DLD1 (cell line): ENCODE measurements around the gene RNGTT.

Experiments used
- in situ Hi-C: cut with HindIII; loops from 2 replicates; pipeline ENCODE4 v1.10.0; 2017; ENCODE audit warnings: low sequenced_read_pairs

Gene RNGTT

GRCh38 chr6:88670369-88670768 lies 293.0 kb downstream of the RNGTT start:
- in situ Hi-C loops = no loop called here

GRCh38 chr6:88669475-88669874 lies 293.9 kb downstream of the RNGTT start:
- in situ Hi-C loops = no loop called here

GRCh38 chr6:88666901-88667300 lies 296.5 kb downstream of the RNGTT start:
- in situ Hi-C loops = no loop called here

- in situ Hi-C loops = no loop called here
Observed at GRCh38 chr6:88665131-88665530, 298.3 kb downstream of the RNGTT start.

GRCh38 chr6:88663801-88664200 lies 299.6 kb downstream of the RNGTT start:
- in situ Hi-C loops = no loop called here

GRCh38 chr6:88662653-88663174 lies 300.7 kb downstream of the RNGTT start:
- in situ Hi-C loops = no loop called here

- in situ Hi-C loops = no loop called here
Observed at GRCh38 chr6:88662163-88662580, 301.2 kb downstream of the RNGTT start.

GRCh38 chr6:88661136-88661535 lies 302.3 kb downstream of the RNGTT start:
- in situ Hi-C loops = no loop called here

- in situ Hi-C loops = no loop called here
Observed at GRCh38 chr6:88655586-88655985, 307.8 kb downstream of the RNGTT start.

- in situ Hi-C loops = no loop called here
Observed at GRCh38 chr6:88653936-88654335, 309.5 kb downstream of the RNGTT start.

GRCh38 chr6:88651400-88651799 lies 312.0 kb downstream of the RNGTT start:
- in situ Hi-C loops = no loop called here

GRCh38 chr6:88650979-88651378 lies 312.4 kb downstream of the RNGTT start:
- in situ Hi-C loops = no loop called here

GRCh38 chr6:88650029-88650619 lies 313.3 kb downstream of the RNGTT start:
- in situ Hi-C loops = no loop called here

- in situ Hi-C loops = no loop called here
Observed at GRCh38 chr6:88641178-88641903, 322.1 kb downstream of the RNGTT start.

- in situ Hi-C loops = no loop called here
Observed at GRCh38 chr6:88637761-88638545, 325.5 kb downstream of the RNGTT start.

- in situ Hi-C loops = no loop called here
Observed at GRCh38 chr6:88636871-88637270, 326.5 kb downstream of the RNGTT start.

GRCh38 chr6:88633782-88634181 lies 329.6 kb downstream of the RNGTT start:
- in situ Hi-C loops = no loop called here

- in situ Hi-C loops = no loop called here
Observed at GRCh38 chr6:88631830-88632229, 331.6 kb downstream of the RNGTT start.

GRCh38 chr6:88629838-88630494 lies 333.5 kb downstream of the RNGTT start:
- in situ Hi-C loops = no loop called here

- in situ Hi-C loops = no loop called here
Observed at GRCh38 chr6:88626460-88626859, 337.0 kb downstream of the RNGTT start.

GRCh38 chr6:88623531-88623930 lies 339.9 kb downstream of the RNGTT start:
- in situ Hi-C loops = no loop called here
